Measurements from ENCODE around the gene FAT1. TPM values are rescaled to one million over a fixed set of nuclear protein-coding genes. Genes with fewer than 3 reads are reported as not detected.
"Not testable (repeated sequence)": the region's sequence is repeated elsewhere in the genome, so short reads cannot be mapped to it uniquely, and the experiment has no call there.

The FAT1 gene
- total RNA-seq, 2 donors from 2014 or later: 291 to 299 TPM

GRCh38 chr4:186684220-186684619, 39.4 kb downstream of the FAT1 start:
- ATAC-seq (no peak), DNase-seq (no peak)
- intact Hi-C loops (cut with DNase I, micrococcal nuclease): no loop called here

GRCh38 chr4:186680641-186681040, 43.0 kb downstream of the FAT1 start:
- no peak for DNase-seq
- ATAC-seq: peak; percentile 49
- intact Hi-C loops (cut with DNase I, micrococcal nuclease): no loop called here

DNA sequence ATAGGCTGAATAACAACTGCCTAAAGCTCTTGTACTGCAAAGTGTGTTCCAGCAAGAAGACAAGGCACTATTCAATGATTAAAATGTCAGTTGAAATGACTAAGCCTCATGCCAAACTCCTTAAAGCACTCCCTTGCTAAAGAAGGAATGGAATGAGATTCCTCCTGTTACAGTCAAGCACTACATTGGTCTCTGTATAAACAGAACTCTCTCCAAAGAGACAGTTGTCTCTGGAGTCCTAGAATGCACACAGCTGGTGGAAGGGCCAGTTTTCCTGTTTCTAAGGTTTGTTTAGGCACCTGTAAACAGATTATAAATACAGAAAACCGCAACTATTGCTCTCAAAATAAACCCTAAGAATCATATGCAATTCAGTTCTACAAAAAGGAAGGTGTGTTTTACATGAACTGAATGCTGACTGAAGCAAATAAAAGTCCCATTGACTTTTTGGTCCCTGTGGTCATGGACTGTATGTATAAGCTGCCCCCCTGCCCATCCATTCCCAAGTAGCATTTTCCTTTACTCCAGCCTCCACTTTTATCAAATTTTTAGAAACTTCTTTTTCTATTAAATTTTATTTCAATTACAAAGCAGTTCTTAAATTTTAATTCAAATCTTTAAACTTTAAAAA, 47.0 kb downstream of the FAT1 start:
- DNase-seq: no peak
- intact Hi-C loops (cut with DNase I, micrococcal nuclease): no loop called here
- ATAC-seq: peak; percentile 54

DNA sequence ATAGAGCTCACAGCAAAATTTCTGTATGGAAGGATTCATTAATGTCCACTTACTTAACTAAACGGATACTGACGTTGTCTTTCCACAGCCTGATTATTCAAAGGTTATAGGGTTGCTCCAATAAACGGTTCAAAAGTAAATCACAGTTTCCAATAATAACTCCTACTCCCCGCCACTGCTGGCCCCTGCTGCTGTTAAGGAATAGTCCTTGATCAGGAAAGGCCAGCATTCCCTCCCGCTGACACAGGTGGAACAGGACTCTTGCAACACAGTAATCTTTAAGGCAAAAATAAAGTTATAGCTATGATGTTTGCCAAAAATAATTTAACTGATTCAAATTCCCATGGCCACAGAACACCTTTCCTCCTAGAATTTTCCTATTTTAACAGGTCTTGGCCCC, 53.9 kb downstream of the FAT1 start:
- intact Hi-C loops (cut with DNase I, micrococcal nuclease): loop anchor here in 1 of 2 donors (5.0 kb wide), 1 partner anchor 53 kb away; the partner anchor contains the start of gene FAT1

DNA sequence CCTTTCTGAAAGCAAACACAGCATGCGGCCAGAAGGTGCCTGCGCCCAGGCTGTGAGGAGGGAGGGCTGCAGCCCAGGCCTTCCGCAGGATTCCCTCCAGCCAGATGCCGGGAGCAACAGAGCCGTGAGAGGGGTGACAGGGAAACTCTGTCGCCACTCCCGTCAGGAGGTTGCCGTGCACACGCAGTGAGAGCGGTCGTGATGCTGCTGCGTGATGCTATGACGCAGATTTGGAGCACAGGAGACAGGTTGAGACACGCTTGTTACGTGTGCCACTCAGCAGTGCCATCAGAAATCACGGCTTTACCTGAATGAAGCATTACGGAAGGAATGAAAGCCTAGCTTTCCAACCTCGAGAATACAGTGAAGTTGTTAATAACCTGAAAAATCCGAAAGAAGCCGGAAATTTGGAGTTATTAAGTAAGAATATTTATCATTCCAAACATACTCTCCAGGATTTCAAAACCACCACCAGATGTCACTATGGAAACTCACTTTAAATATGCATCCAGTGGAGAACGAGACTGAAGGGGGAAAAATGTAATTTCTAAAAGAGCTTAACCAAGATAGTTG, 54.4 kb downstream of the FAT1 start:
- intact Hi-C loops (cut with DNase I, micrococcal nuclease): loop anchor here in 1 of 2 donors (5.0 kb wide), 1 partner anchor 53 kb away; the partner anchor contains the start of gene FAT1
- ATAC-seq (no peak), DNase-seq (no peak)

More for the DNA sequence above, 53.9 kb downstream of the FAT1 start:
- no peak for ATAC-seq
- no peak for DNase-seq

- ATAC-seq: peak; percentile 29
- intact Hi-C loops (cut with DNase I, micrococcal nuclease): loop anchor here in 1 of 2 donors (5.0 kb wide), 1 partner anchor 56 kb away; the partner anchor contains the start of gene FAT1
- no peak for DNase-seq
Observed at GRCh38 chr4:186666750-186667149, 56.9 kb downstream of the FAT1 start.

DNA sequence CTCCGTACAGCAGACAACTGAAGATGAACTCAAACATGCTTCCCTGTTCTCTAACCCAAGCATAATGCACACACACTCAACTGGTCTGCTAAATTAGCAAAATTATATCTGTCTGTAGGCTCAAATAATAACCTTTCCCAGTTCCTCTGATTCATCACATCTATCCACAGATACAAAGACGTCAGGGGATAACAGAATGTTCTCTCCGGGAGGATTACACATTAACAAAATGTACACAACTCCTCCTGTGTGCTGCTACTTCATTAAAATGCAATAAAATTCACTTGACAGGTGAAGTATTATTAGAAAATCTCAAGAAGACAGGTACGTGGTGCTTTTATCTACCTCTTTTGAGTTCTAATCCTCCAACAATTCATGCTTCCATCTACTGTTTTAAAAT, 57.4 kb downstream of the FAT1 start:
- DNase-seq: no peak
- intact Hi-C loops (cut with DNase I, micrococcal nuclease): loop anchor here in 1 of 2 donors (5.0 kb wide), 1 partner anchor 56 kb away; the partner anchor contains the start of gene FAT1
- ATAC-seq: peak; percentile 81

DNA sequence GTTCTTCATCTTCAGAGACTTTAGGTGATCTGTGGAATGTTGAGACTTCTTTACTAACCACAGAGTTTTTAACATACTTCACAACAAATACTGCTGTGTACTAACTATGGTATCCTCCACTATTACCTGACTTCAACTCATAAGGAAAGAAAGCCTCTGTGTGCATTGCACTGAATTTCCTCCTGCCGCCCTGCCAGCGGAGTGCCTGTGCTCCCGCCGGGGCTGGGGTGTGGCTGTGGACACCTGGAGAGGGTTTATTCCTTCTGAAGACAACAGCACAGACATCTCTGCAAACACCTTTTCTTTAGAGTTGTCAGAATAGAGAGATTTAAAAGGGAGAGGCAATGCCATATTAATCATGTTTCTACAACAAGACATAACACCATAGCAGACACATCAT, 63.3 kb downstream of the FAT1 start:
- ATAC-seq (peak; percentile 87), DNase-seq (peak; percentile 76 to 81)
- intact Hi-C loops (cut with DNase I, micrococcal nuclease): no loop called here

GRCh38 chr4:186659935-186660334, 63.7 kb downstream of the FAT1 start:
- ATAC-seq (peak; percentile 13), DNase-seq (no peak)
- intact Hi-C loops (cut with DNase I, micrococcal nuclease): no loop called here

- peak; percentile 82 for ATAC-seq
- intact Hi-C loops (cut with DNase I, micrococcal nuclease): not testable (repeated sequence)
- peak; percentile 57 to 67 for DNase-seq
Observed at GRCh38 chr4:186659456-186659855, 64.2 kb downstream of the FAT1 start.

GRCh38 chr4:186658657-186659056, 65.0 kb downstream of the FAT1 start:
- intact Hi-C loops (cut with DNase I, micrococcal nuclease): no loop called here

GRCh38 chr4:186657764-186658163, 65.9 kb downstream of the FAT1 start:
- intact Hi-C loops (cut with DNase I, micrococcal nuclease): no loop called here
- peak; percentile 8 for ATAC-seq
- no peak for DNase-seq

More at GRCh38 chr4:186658657-186659056, 65.0 kb downstream of the FAT1 start:
- ATAC-seq (no peak), DNase-seq (no peak)

- intact Hi-C loops (cut with DNase I, micrococcal nuclease): no loop called here
- ATAC-seq (peak; percentile 41), DNase-seq (no peak)
Observed at GRCh38 chr4:186653969-186654368, 69.7 kb downstream of the FAT1 start.

- DNase-seq (no peak), ATAC-seq (peak; percentile 30)
- intact Hi-C loops (cut with DNase I, micrococcal nuclease): no loop called here
Observed at GRCh38 chr4:186651624-186652023, 72.0 kb downstream of the FAT1 start.

GRCh38 chr4:186651181-186651603, 72.5 kb downstream of the FAT1 start:
- DNase-seq (no peak), ATAC-seq (peak; percentile 26)
- intact Hi-C loops (cut with DNase I, micrococcal nuclease): no loop called here

DNA sequence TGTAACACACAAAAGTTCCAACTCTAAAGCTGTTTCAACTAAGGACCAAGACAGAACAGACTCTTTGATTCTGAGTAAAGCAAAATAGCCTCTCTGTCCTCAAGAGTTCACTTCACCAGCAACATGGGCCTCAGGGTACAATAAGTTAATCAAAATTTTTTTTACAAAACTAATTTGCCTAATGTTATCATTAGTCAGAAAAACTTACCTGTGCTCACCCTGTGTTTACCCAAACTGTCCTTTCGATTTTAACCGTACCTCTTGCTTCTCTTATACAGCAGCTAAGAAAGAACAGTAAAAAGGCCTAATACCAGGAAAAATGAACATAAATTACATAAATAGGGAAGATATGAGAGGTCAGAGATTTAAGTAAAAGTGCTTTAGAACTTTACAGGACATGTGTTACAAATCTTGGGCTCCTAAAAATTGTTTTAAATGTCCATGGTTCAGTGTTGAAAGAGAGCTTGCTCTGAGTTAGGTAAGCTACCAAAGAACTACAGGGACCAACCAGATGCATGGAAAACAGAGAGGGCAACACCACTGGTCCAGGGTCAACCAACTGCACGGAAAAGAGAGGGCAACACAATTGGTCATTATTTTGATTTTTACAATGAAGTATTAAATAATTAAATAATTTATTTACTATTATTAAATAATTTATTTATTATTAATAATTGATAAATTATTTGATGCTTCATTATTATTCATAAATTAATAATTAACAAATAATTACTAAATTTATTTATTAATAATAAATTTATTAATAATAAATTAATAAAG, 73.1 kb downstream of the FAT1 start:
- no peak for ATAC-seq
- intact Hi-C loops (cut with DNase I, micrococcal nuclease): no loop called here
- no peak for DNase-seq

GRCh38 chr4:186647821-186648220, 75.8 kb downstream of the FAT1 start:
- ATAC-seq: no peak
- intact Hi-C loops (cut with DNase I, micrococcal nuclease): no loop called here

GRCh38 chr4:186644737-186645261, 78.9 kb downstream of the FAT1 start:
- peak; percentile 22 for ATAC-seq
- no peak for DNase-seq
- intact Hi-C loops (cut with DNase I, micrococcal nuclease): no loop called here

More at GRCh38 chr4:186647821-186648220, 75.8 kb downstream of the FAT1 start:
- DNase-seq: no peak

DNA sequence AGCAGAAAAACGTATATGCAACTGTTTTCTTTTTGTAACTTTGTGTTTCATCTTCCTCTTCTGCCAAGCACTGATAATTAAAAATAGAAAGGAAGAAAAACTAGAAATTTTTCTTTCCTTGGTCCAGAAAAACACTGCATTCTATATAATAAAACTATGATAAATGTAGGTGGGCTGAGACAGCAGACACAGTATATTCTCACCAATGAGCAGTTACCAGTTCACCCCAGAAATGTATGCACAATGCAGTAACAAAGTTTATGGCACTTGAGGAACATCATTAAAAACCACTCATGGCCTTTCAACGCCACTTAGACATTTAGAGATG, 79.4 kb downstream of the FAT1 start:
- ATAC-seq (peak; percentile 19), DNase-seq (no peak)
- intact Hi-C loops (cut with DNase I, micrococcal nuclease): no loop called here

Measured in left colon (tissue), 2 donors.